ENCODE data around the gene DEFB128.
"Not testable (repeated sequence)": the region's sequence is repeated elsewhere in the genome, so short reads cannot be mapped to it uniquely, and the experiment has no call there.

Gene DEFB128

GRCh38 chr20:189611-190010 is at the start of gene DEFB128:
Gene DEFB128 (minus strand): TSS chr20:189711. CDS start chr20:189623, 88 bp downstream.
- DNase-seq: no peak

- DNase-seq: no peak
Measured at GRCh38 chr20:237929-238328, 48.4 kb upstream of the DEFB128 start.

GRCh38 chr20:237489-237888 is 48.0 kb upstream of the DEFB128 start:
- DNase-seq: no peak

- no peak for DNase-seq
Measured at GRCh38 chr20:235891-236290, 46.4 kb upstream of the DEFB128 start.

GRCh38 chr20:227439-228105 is 38.1 kb upstream of the DEFB128 start:
- DNase-seq: no peak

- no peak for DNase-seq
Measured at GRCh38 chr20:226958-227357, 37.4 kb upstream of the DEFB128 start, which contains the start of gene DEFB129. Gene DEFB129 (plus strand): TSS chr20:227258. CDS start chr20:227289, 31 bp downstream.

GRCh38 chr20:225879-226278 is 36.4 kb upstream of the DEFB128 start:
- DNase-seq: not testable (repeated sequence)

- no peak for DNase-seq
Measured at GRCh38 chr20:221258-221830, 31.8 kb upstream of the DEFB128 start.

- peak; percentile 6 for DNase-seq
Measured at GRCh38 chr20:219290-220115, 30.0 kb upstream of the DEFB128 start.

GRCh38 chr20:217266-217665 is 27.8 kb upstream of the DEFB128 start:
- no peak for DNase-seq

GRCh38 chr20:215796-216195 is 26.3 kb upstream of the DEFB128 start:
- no peak for DNase-seq

GRCh38 chr20:214383-214782 is 24.9 kb upstream of the DEFB128 start:
- no peak for DNase-seq

- no peak for DNase-seq
Measured at GRCh38 chr20:210809-211502, 21.4 kb upstream of the DEFB128 start.

- DNase-seq: peak; percentile 50
Measured at GRCh38 chr20:208942-209566, 19.5 kb upstream of the DEFB128 start.

- DNase-seq: not testable (repeated sequence)
Measured at GRCh38 chr20:203630-204029, 14.1 kb upstream of the DEFB128 start.

- no peak for DNase-seq
Measured at GRCh38 chr20:199996-200395, 10.5 kb upstream of the DEFB128 start.

- no peak for DNase-seq
Measured at GRCh38 chr20:198225-198624, 8.7 kb upstream of the DEFB128 start.

- no peak for DNase-seq
Measured at GRCh38 chr20:187733-188132, 1.8 kb downstream of the DEFB128 start.

- no peak for DNase-seq
Measured at GRCh38 chr20:184288-184687, 5.2 kb downstream of the DEFB128 start.

- no peak for DNase-seq
Measured at GRCh38 chr20:168876-169275, 20.6 kb downstream of the DEFB128 start.

GRCh38 chr20:164618-165017 is 24.9 kb downstream of the DEFB128 start:
- DNase-seq: no peak

GRCh38 chr20:157154-157553 is 32.4 kb downstream of the DEFB128 start, which contains the start of gene DEFB127:
Gene DEFB127 (plus strand): TSS chr20:157454. CDS start chr20:157545, 91 bp downstream.
- no peak for DNase-seq

- no peak for DNase-seq
Measured at GRCh38 chr20:152131-152530, 37.4 kb downstream of the DEFB128 start.
